HepG2 (cell line): Measurements from ENCODE around the gene AKAP9. TPM values are rescaled to one million over a fixed set of nuclear protein-coding genes. Genes with fewer than 3 reads are reported as not detected.

Experiments used
- BRCA1 ChIP-seq: sonication (generic); formaldehyde crosslinking; IDR thresholded peaks from 2 replicates; pipeline ENCODE4 v1.4.0; 2020; ENCODE audit warnings: missing genetic modification reagents
- DNMT3B ChIP-seq: conservative IDR thresholded peaks from 2 replicates; pipeline ENCODE4 v1.6.1; 2016; ENCODE audit warnings: missing biosample characterization, control low read depth
- FOXP1 ChIP-seq, 2 experiments: fragments of 450-650 bp in 1 of 2; IDR thresholded peaks; 2 replicates each; pipeline ENCODE4 v1.6.1; 2017 to 2018; ENCODE audit warnings: antibody characterized with exemption in 1 of 2
- GZF1 ChIP-seq: sonication (generic); formaldehyde crosslinking; IDR thresholded peaks from 2 replicates; pipeline ENCODE4 v1.5.1; 2020; ENCODE audit warnings: mild to moderate bottlenecking, missing genetic modification reagents
- MIER3 ChIP-seq: IDR thresholded peaks from 2 replicates; pipeline ENCODE4 v1.6.1; 2016; ENCODE audit warnings: missing compliant biosample characterization, borderline replicate concordance
- NFIB ChIP-seq: sonication (generic); formaldehyde crosslinking; IDR thresholded peaks from 2 replicates; pipeline ENCODE4 v1.9.0; 2021; ENCODE audit warnings: missing genetic modification reagents, mild to moderate bottlenecking, borderline replicate concordance
- NR2F6 ChIP-seq, 2 experiments: IDR thresholded peaks; 2 replicates each; pipeline ENCODE4 v1.6.1; 2016; ENCODE audit warnings: antibody characterized with exemption in 1 of 2, mild to moderate bottlenecking in 1 of 2
- NR3C1 ChIP-seq: sonication (generic); formaldehyde crosslinking; IDR thresholded peaks from 2 replicates; pipeline ENCODE4 v1.4.0; 2020; ENCODE audit warnings: missing genetic modification reagents
- PHF21A ChIP-seq: sonication (generic); formaldehyde crosslinking; IDR thresholded peaks from 2 replicates; pipeline ENCODE4 v1.5.0; 2020; ENCODE audit warnings: mild to moderate bottlenecking, missing genetic modification reagents
- RARA ChIP-seq: IDR thresholded peaks from 2 replicates; pipeline ENCODE4 v1.6.1; 2016; ENCODE audit warnings: missing genetic modification reagents, missing compliant biosample characterization
- SIN3A ChIP-seq: IDR thresholded peaks from 2 replicates; pipeline ENCODE4 v1.6.1; 2011; ENCODE audit warnings: low read depth, mild to moderate bottlenecking, control low read depth, low read length, borderline replicate concordance
- SP2 ChIP-seq: sonication (generic); formaldehyde crosslinking; IDR thresholded peaks from 2 replicates; pipeline ENCODE4 v1.5.1; 2020; ENCODE audit warnings: mild to moderate bottlenecking, missing genetic modification reagents
- SUZ12 ChIP-seq: fragments of 150-350 bp; IDR thresholded peaks from 2 replicates; pipeline ENCODE4 v1.6.1; 2014; ENCODE audit warnings: low read depth, low read length
- U2AF2 ChIP-seq: fragments of 200-400 bp; formaldehyde crosslinking; IDR thresholded peaks from 2 replicates; pipeline ENCODE4 v1.6.1; 2017; ENCODE audit warnings: low read depth, mild to moderate bottlenecking, low read length
- ZBTB8A ChIP-seq: sonication (generic); formaldehyde crosslinking; IDR thresholded peaks from 2 replicates; pipeline ENCODE4 v1.4.0; 2020; ENCODE audit warnings: mild to moderate bottlenecking, low read depth, missing genetic modification reagents, borderline replicate concordance
- ZFP90 ChIP-seq: sonication (generic); formaldehyde crosslinking; IDR thresholded peaks from 2 replicates; pipeline ENCODE4 v1.8.0; 2022; ENCODE audit warnings: missing genetic modification reagents, mild to moderate bottlenecking, inconsistent platforms, borderline replicate concordance
- ZKSCAN5 ChIP-seq: sonication (generic); formaldehyde crosslinking; IDR thresholded peaks from 2 replicates; pipeline ENCODE4 v1.5.1; 2020; ENCODE audit warnings: mild to moderate bottlenecking, missing genetic modification reagents
- ZNF713 ChIP-seq: sonication (generic); formaldehyde crosslinking; IDR thresholded peaks from 2 replicates; pipeline ENCODE4 v1.4.0; 2020; ENCODE audit warnings: mild to moderate bottlenecking, missing genetic modification reagents
- ZSCAN20 ChIP-seq: sonication (generic); formaldehyde crosslinking; IDR thresholded peaks from 2 replicates; pipeline ENCODE4 v1.4.0; 2020; ENCODE audit warnings: missing genetic modification reagents, mild to moderate bottlenecking, borderline replicate concordance
- polyA plus RNA-seq, 8 experiments: library from polyadenylated mRNA; depleted of rRNA in 3 of 8; stranded (reverse) in 7 of 8; unstranded in 1 of 8; fragments of >200 nt; fragmentation: Illumina TruSeq in 4 of 8; extraction: Trizol in 4 of 8; gene quantifications; 2 replicates each; pipeline versions ENCODE4 v1.2.1 to v1.2.3, GENCODE V29; 2011 to 2016; ENCODE audit warnings: low read depth in 4 of 8, missing spikeins in 1 of 8, mixed read lengths in 1 of 8; ENCODE audit not compliant: insufficient read depth in 1 of 8
- total RNA-seq, 5 experiments: library from RNA; depleted of rRNA; stranded (reverse); fragments of >200 nt; fragmentation: Illumina TruSeq; extraction: Trizol; gene quantifications; 2 replicates each; pipeline ENCODE4 v1.2.3, GENCODE V29; 2016; ENCODE audit warnings: low read depth in 1 of 5
- TF ChIP-seq, protein P1 (sequence below): IDR thresholded peaks from 2 replicates; pipeline ENCODE4 v1.6.1; 2016; ENCODE audit warnings: low read depth, control low read depth
- TF ChIP-seq, protein P2 (sequence below): sonication (generic); IDR thresholded peaks from 2 replicates; pipeline ENCODE4 v1.6.1; 2016; ENCODE audit warnings: low read depth, borderline replicate concordance
- TF ChIP-seq, protein P3 (sequence below): sonication (generic); formaldehyde crosslinking; IDR thresholded peaks from 2 replicates; pipeline ENCODE4 v1.4.0; 2020; ENCODE audit warnings: missing genetic modification reagents
- TF ChIP-seq, protein P4 (sequence below): sonication (generic); formaldehyde crosslinking; IDR thresholded peaks from 2 replicates; pipeline ENCODE4 v1.4.0; 2020; ENCODE audit warnings: missing genetic modification reagents
- TF ChIP-seq, protein P5 (sequence below): sonication (generic); formaldehyde crosslinking; conservative IDR thresholded peaks from 2 replicates; pipeline ENCODE4 v1.8.0; 2022; ENCODE audit warnings: missing genetic modification reagents

Gene AKAP9
- total and polyA plus RNA-seq, 2 of the 13 experiments (the other 11 are each of a cell fraction or from before 2014, with no cell fraction given): 27.6 to 33.1 TPM

DNA sequence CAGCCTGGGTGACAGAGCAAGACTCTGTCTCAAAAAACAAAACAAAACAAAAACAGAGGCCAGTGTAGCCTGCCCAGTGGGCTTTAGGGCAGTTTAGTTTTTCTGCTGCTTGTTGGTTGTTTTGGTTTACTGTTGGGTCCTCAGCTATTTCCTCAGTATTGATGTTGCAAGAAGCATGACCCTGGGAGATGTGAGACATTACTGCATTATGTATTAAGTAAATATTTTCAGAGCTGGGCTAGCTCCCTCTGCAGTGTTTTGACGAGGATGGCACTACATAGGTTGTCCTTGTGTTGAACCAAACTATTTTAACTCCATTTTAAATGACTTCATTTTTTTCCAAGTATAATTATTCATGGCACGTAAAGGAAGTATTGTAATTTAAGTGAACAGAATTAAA lies 4.8 kb downstream of the AKAP9 start (continued):
- TF ChIP-seq ZNF713 (CRISPR knock-in tag): no peak
- TF ChIP-seq ZSCAN20 (CRISPR knock-in tag): no peak
- peak; percentile 28; the same call in 1 of the 2 replicates for TF ChIP-seq NR2F6 (IDR thresholded peaks at IDR 0.05)
- TF ChIP-seq NR2F6 (CRISPR knock-in tag; IDR thresholded peaks at IDR 0.05): peak; percentile 55; the same call in 1 of the 2 replicates
- TF ChIP-seq DNMT3B (CRISPR knock-in tag): no peak
- TF ChIP-seq, protein P1, sequence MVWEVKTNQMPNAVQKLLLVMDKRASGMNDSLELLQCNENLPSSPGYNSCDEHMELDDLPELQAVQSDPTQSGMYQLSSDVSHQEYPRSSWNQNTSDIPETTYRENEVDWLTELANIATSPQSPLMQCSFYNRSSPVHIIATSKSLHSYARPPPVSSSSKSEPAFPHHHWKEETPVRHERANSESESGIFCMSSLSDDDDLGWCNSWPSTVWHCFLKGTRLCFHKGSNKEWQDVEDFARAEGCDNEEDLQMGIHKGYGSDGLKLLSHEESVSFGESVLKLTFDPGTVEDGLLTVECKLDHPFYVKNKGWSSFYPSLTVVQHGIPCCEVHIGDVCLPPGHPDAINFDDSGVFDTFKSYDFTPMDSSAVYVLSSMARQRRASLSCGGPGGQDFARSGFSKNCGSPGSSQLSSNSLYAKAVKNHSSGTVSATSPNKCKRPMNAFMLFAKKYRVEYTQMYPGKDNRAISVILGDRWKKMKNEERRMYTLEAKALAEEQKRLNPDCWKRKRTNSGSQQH (CRISPR knock-in tag): no peak
- no peak for TF ChIP-seq SUZ12
- TF ChIP-seq RARA (CRISPR knock-in tag): peak; percentile 74
- TF ChIP-seq ZKSCAN5 (CRISPR knock-in tag): no peak
- no peak for TF ChIP-seq SP2 (CRISPR knock-in tag)
- no peak for TF ChIP-seq PHF21A (CRISPR knock-in tag)
- no peak for TF ChIP-seq GZF1 (CRISPR knock-in tag)
- TF ChIP-seq ZFP90: no peak
- no peak for TF ChIP-seq U2AF2
- TF ChIP-seq, protein P2, sequence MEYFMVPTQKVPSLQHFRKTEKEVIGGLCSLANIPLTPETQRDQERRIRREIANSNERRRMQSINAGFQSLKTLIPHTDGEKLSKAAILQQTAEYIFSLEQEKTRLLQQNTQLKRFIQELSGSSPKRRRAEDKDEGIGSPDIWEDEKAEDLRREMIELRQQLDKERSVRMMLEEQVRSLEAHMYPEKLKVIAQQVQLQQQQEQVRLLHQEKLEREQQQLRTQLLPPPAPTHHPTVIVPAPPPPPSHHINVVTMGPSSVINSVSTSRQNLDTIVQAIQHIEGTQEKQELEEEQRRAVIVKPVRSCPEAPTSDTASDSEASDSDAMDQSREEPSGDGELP: no peak
- no peak for TF ChIP-seq NFIB (CRISPR knock-in tag)
- TF ChIP-seq, protein P3, sequence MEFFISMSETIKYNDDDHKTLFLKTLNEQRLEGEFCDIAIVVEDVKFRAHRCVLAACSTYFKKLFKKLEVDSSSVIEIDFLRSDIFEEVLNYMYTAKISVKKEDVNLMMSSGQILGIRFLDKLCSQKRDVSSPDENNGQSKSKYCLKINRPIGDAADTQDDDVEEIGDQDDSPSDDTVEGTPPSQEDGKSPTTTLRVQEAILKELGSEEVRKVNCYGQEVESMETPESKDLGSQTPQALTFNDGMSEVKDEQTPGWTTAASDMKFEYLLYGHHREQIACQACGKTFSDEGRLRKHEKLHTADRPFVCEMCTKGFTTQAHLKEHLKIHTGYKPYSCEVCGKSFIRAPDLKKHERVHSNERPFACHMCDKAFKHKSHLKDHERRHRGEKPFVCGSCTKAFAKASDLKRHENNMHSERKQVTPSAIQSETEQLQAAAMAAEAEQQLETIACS (CRISPR knock-in tag): no peak
- TF ChIP-seq, protein P4, sequence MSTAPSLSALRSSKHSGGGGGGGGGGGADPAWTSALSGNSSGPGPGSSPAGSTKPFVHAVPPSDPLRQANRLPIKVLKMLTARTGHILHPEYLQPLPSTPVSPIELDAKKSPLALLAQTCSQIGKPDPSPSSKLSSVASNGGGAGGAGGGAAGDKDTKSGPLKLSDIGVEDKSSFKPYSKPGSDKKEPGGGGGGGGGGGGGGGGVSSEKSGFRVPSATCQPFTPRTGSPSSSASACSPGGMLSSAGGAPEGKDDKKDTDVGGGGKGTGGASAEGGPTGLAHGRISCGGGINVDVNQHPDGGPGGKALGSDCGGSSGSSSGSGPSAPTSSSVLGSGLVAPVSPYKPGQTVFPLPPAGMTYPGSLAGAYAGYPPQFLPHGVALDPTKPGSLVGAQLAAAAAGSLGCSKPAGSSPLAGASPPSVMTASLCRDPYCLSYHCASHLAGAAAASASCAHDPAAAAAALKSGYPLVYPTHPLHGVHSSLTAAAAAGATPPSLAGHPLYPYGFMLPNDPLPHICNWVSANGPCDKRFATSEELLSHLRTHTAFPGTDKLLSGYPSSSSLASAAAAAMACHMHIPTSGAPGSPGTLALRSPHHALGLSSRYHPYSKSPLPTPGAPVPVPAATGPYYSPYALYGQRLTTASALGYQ (CRISPR knock-in tag): no peak
- TF ChIP-seq FOXP1 (IDR thresholded peaks at IDR 0.05): no peak
- peak; percentile 89 for TF ChIP-seq FOXP1 (CRISPR knock-in tag; IDR thresholded peaks at IDR 0.05)
- no peak for TF ChIP-seq ZBTB8A (CRISPR knock-in tag)
- TF ChIP-seq SIN3A: no peak
- no peak for TF ChIP-seq NR3C1
- no peak for TF ChIP-seq BRCA1 (CRISPR knock-in tag)
- TF ChIP-seq, protein P5, sequence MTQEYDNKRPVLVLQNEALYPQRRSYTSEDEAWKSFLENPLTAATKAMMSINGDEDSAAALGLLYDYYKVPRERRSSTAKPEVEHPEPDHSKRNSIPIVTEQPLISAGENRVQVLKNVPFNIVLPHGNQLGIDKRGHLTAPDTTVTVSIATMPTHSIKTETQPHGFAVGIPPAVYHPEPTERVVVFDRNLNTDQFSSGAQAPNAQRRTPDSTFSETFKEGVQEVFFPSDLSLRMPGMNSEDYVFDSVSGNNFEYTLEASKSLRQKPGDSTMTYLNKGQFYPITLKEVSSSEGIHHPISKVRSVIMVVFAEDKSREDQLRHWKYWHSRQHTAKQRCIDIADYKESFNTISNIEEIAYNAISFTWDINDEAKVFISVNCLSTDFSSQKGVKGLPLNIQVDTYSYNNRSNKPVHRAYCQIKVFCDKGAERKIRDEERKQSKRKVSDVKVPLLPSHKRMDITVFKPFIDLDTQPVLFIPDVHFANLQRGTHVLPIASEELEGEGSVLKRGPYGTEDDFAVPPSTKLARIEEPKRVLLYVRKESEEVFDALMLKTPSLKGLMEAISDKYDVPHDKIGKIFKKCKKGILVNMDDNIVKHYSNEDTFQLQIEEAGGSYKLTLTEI (CRISPR knock-in tag): no peak
- 0 out of 2 replicates have a peak, but pooled peaks have one; percentile 22 for TF ChIP-seq MIER3 (CRISPR knock-in tag)
